Measurements from ENCODE around the gene KMT2C. TPM values are rescaled to one million over a fixed set of nuclear protein-coding genes. Genes with fewer than 3 reads are reported as not detected.
"Not testable (repeated sequence)": the region's sequence is repeated elsewhere in the genome, so short reads cannot be mapped to it uniquely, and the experiment has no call there.

KMT2C gene
- total RNA-seq, 1 donor: 34.3 TPM

GRCh38 chr7:152419473-152420429, 16.1 kb downstream of the KMT2C start:
- DNase-seq (ENCODE audit: low read depth): no peak
- no peak overlapping the region for H3K4me3 ChIP-seq (ENCODE audit: low read depth, low read length)
- no peak for TF ChIP-seq CTCF (IDR thresholded peaks at IDR 0.05; ENCODE audit: insufficient read depth, low read length)

GRCh38 chr7:152414779-152415178, 21.0 kb downstream of the KMT2C start:
- no peak overlapping the region for H3K4me3 ChIP-seq (ENCODE audit: low read depth, low read length)
- DNase-seq (ENCODE audit: low read depth): no peak
- no peak for TF ChIP-seq CTCF (IDR thresholded peaks at IDR 0.05; ENCODE audit: insufficient read depth, low read length)

- DNase-seq (ENCODE audit: low read depth): no peak
- no peak overlapping the region for H3K4me3 ChIP-seq (ENCODE audit: low read depth, low read length)
- TF ChIP-seq CTCF (IDR thresholded peaks at IDR 0.05; ENCODE audit: insufficient read depth, low read length): no peak
These were observed 24.4 kb downstream of the KMT2C start for GRCh38 chr7:152411389-152411788.

GRCh38 chr7:152406491-152406890, 29.3 kb downstream of the KMT2C start:
- no peak overlapping the region for H3K4me3 ChIP-seq (ENCODE audit: low read depth, low read length)
- no peak for DNase-seq (ENCODE audit: low read depth)
- no peak for TF ChIP-seq CTCF (IDR thresholded peaks at IDR 0.05; ENCODE audit: insufficient read depth, low read length)

- not testable (repeated sequence) for H3K4me3 ChIP-seq (ENCODE audit: low read depth, low read length); DNase-seq (ENCODE audit: low read depth)
These were observed 29.8 kb downstream of the KMT2C start for GRCh38 chr7:152406030-152406429.

GRCh38 chr7:152403726-152404125, 32.1 kb downstream of the KMT2C start:
- DNase-seq (ENCODE audit: low read depth): no peak
- H3K4me3 ChIP-seq (ENCODE audit: low read depth, low read length): no peak overlapping the region
- TF ChIP-seq CTCF (IDR thresholded peaks at IDR 0.05; ENCODE audit: insufficient read depth, low read length): no peak

GRCh38 chr7:152402384-152403250, 33.2 kb downstream of the KMT2C start:
- no peak overlapping the region for H3K4me3 ChIP-seq (ENCODE audit: low read depth, low read length)
- DNase-seq (ENCODE audit: low read depth): peak; percentile 35
- no peak for TF ChIP-seq CTCF (IDR thresholded peaks at IDR 0.05; ENCODE audit: insufficient read depth, low read length)

All from fibroblast of the aortic adventitia (primary cell).